Measurements from ENCODE around the gene NUSAP1.
"Not testable (repeated sequence)": the region's sequence is repeated elsewhere in the genome, so short reads cannot be mapped to it uniquely, and the experiment has no call there.

The NUSAP1 gene

GRCh38 chr15:41307679-41308078, 25.0 kb upstream of the NUSAP1 start:
- TF ChIP-seq CTCF (conservative IDR thresholded peaks at IDR 0.05; ENCODE audit: low read depth, low read length): no peak
- DNase-seq (ENCODE audit: low read depth): no peak
- no peak overlapping the region for H3K4me3 ChIP-seq (ENCODE audit: low read depth, low read length)

GRCh38 chr15:41309226-41309905, 23.3 kb upstream of the NUSAP1 start:
- no peak for DNase-seq (ENCODE audit: low read depth)
- H3K4me3 ChIP-seq (ENCODE audit: low read depth, low read length): no peak overlapping the region
- no peak for TF ChIP-seq CTCF (conservative IDR thresholded peaks at IDR 0.05; ENCODE audit: low read depth, low read length)

- DNase-seq (ENCODE audit: low read depth); H3K4me3 ChIP-seq (ENCODE audit: low read depth, low read length): not testable (repeated sequence)
These were observed 11.8 kb upstream of the NUSAP1 start for GRCh38 chr15:41320805-41321330.

- H3K4me3 ChIP-seq (ENCODE audit: low read depth, low read length): no peak overlapping the region
- no peak for TF ChIP-seq CTCF (conservative IDR thresholded peaks at IDR 0.05; ENCODE audit: low read depth, low read length)
- no peak for DNase-seq (ENCODE audit: low read depth)
These were observed 9.1 kb upstream of the NUSAP1 start for GRCh38 chr15:41323611-41324010.

- no peak for TF ChIP-seq CTCF (conservative IDR thresholded peaks at IDR 0.05; ENCODE audit: low read depth, low read length)
- H3K4me3 ChIP-seq (ENCODE audit: low read depth, low read length): no peak overlapping the region
- no peak for DNase-seq (ENCODE audit: low read depth)
These were observed 1.4 kb upstream of the NUSAP1 start for GRCh38 chr15:41331281-41331680.

- H3K4me3 ChIP-seq (ENCODE audit: low read depth, low read length): peak overlapping the region; percentile 97
- peak; percentile 82 for TF ChIP-seq CTCF (conservative IDR thresholded peaks at IDR 0.05; ENCODE audit: low read depth, low read length)
- peak; percentile 63 for DNase-seq (ENCODE audit: low read depth)
These were observed 868 bp upstream of the NUSAP1 start for GRCh38 chr15:41331833-41332193.

- peak; percentile 46 for DNase-seq (ENCODE audit: low read depth)
- peak overlapping the region; percentile 80 for H3K4me3 ChIP-seq (ENCODE audit: low read depth, low read length)
- TF ChIP-seq CTCF (conservative IDR thresholded peaks at IDR 0.05; ENCODE audit: low read depth, low read length): no peak
These were observed 413 bp downstream of the NUSAP1 start for GRCh38 chr15:41333026-41333562.

Measured in choroid plexus epithelial cell (primary cell).